Type B pancreatic cell (in vitro differentiated cells): ENCODE results near the gene FOXA2. TPM values are rescaled to one million over a fixed set of nuclear protein-coding genes. Genes with fewer than 3 reads are reported as not detected.

ENCODE experiments used
- DNase-seq: peaks from one replicate; pipeline ENCODE4 v3.0.0; 2021; ENCODE audit warnings: mixed read lengths; ENCODE audit not compliant: unreplicated experiment; ENCODE audit errors: extremely low spot score
- H3K27ac Mint-ChIP-seq: 2 replicates; pipeline ENCODE4 v1.8.0; 2021; ENCODE audit warnings: mild to moderate bottlenecking, mixed read lengths
- H3K27me3 Mint-ChIP-seq: 2 replicates; pipeline ENCODE4 v1.8.0; 2021; ENCODE audit warnings: mixed read lengths
- H3K36me3 Mint-ChIP-seq: 2 replicates; pipeline ENCODE4 v1.8.0; 2021; ENCODE audit warnings: mixed read lengths
- H3K4me1 Mint-ChIP-seq: one replicate; pipeline ENCODE4 v1.8.0; 2021; ENCODE audit warnings: mixed read lengths; ENCODE audit not compliant: unreplicated experiment
- H3K4me3 Mint-ChIP-seq: 2 replicates; pipeline ENCODE4 v1.8.0; 2021; ENCODE audit warnings: mild to moderate bottlenecking, mixed read lengths
- H3K9me3 Mint-ChIP-seq: 2 replicates; pipeline ENCODE4 v1.8.0; 2021; ENCODE audit warnings: mixed read lengths
- CTCF ChIP-seq: fragments of 200-600 bp; sonication (generic); conservative IDR thresholded peaks from 2 replicates; pipeline ENCODE4 v1.5.0; 2021; ENCODE audit warnings: antibody characterized with exemption, mild to moderate bottlenecking
- total RNA-seq: library from RNA; stranded (reverse); gene quantifications from 2 replicates; pipeline ENCODE4 v1.2.1, GENCODE V29; 2021; ENCODE audit warnings: low replicate concordance

FOXA2 gene
- total RNA-seq, 1 donor from 2014 or later = 17.5 TPM

GRCh38 chr20:22590662-22591061, 6.3 kb upstream of the FOXA2 start:
- Mint-ChIP-seq H3K9me3 (no peaks in the 10 kb centered on the region), H3K4me3 (no peak overlapping the region), H3K4me1 (no peaks in the 10 kb centered on the region), H3K36me3 (no peaks in the 10 kb centered on the region), H3K27me3 (peaks cover 96% of the 10 kb centered on the region), H3K27ac (no peak overlapping the region)
- no peak for DNase-seq
- no peak for TF ChIP-seq CTCF

GRCh38 chr20:22586645-22587310, 2.4 kb upstream of the FOXA2 start:
- Mint-ChIP-seq H3K9me3 (no peaks in the 10 kb centered on the region), H3K27me3 (peaks cover 89% of the 10 kb centered on the region), H3K27ac (no peak overlapping the region), H3K4me3 (peak overlapping the region; percentile 89), H3K4me1 (no peaks in the 10 kb centered on the region), H3K36me3 (peaks cover under 1% of the 10 kb centered on the region)
- peak; percentile 79 for TF ChIP-seq CTCF
- no peak for DNase-seq

DNA sequence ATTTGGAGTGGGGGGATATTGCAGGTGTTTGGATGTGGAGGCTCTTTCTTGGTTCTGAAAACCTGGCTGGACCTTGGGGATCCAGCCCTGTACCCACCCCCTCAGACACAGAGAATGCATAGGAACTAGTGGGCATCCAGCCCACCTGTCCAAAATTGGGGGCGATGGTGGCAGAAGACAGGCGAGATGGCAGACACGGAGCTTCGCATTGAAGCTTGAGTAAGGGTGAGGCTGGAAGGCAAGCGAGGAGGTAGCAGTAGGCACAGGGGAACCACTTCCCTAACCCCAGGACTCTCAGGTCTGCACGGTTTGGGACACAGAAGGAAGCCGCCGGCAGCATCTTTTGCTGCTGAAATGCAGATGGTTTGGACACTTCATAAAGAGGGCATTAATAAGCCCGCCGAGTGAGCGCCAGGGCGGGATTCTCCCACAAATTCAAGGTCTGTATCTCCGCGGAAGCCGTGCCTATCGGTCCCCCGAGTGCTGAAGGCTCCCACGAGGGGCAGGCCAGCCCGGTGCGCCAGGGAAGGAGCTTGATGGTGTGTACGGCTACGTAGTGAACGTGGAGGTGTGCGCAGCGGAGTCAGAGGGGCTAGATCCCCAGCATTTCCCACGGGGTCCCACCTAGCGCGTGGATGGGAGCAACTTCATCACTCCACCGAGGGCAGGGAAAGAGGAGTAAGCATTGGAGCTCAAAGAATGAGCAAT, 1.6 kb upstream of the FOXA2 start:
- H3K27ac Mint-ChIP-seq = peak overlapping the region; percentile 74

DNA sequence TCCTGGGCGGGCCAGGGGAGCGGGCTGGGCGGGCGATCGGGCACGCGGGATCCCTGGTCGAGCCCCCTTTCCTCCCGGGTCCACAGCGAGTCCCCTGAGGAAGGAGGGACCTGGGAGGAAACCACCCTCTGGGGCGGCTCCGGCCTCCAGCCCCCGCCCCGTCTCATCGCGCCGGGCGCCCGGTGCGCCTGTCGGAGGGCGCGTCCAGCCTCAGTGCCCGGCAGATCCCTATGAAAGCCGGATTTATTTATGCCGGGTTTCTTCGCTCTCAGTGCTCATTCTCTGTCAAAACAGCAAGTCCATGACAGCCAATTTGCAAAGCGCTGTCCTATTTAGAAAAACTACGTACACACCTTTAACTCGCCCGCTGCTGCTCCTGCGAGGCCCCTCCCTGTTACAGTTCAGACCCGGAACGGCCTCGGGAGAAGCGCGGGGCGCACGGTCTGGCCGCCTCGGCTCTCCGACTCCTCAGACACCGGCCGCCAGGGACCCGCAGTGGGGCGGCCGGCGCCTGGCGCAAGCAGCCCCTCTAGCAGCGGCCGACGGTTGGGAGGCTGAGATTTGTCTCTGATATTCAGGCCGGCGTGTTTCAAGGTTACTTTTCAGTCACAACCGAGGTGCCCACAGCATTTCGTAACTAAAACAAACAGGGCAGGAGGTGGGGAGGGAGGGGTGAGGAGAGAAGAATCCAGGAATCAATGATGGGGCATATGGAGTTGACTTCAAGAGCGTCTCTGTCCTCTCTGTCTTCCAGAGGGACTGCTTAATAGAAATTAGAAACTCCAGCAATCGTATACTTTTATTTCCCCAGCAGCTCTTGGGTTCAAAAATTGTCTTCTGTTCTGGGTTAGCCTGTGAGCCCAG, 782 bp upstream of the FOXA2 start:
- H3K4me3 Mint-ChIP-seq = peak overlapping the region; percentile 89
- peak overlapping the region; percentile 74 for H3K27ac Mint-ChIP-seq
- peaks cover 17% of the 10 kb centered on the region for H3K36me3 Mint-ChIP-seq
- no peak for DNase-seq
- no peak for TF ChIP-seq CTCF
- H3K27me3 Mint-ChIP-seq = peaks cover 89% of the 10 kb centered on the region
- no peaks in the 10 kb centered on the region for H3K4me1 Mint-ChIP-seq
- H3K9me3 Mint-ChIP-seq = no peaks in the 10 kb centered on the region

More for the DNA sequence above, 1.6 kb upstream of the FOXA2 start:
- peaks cover 89% of the 10 kb centered on the region for H3K27me3 Mint-ChIP-seq
- H3K4me1 Mint-ChIP-seq = no peaks in the 10 kb centered on the region
- no peak for TF ChIP-seq CTCF
- H3K9me3 Mint-ChIP-seq = no peaks in the 10 kb centered on the region
- DNase-seq = no peak
- H3K36me3 Mint-ChIP-seq = peaks cover 9% of the 10 kb centered on the region
- H3K4me3 Mint-ChIP-seq = peak overlapping the region; percentile 89

DNA sequence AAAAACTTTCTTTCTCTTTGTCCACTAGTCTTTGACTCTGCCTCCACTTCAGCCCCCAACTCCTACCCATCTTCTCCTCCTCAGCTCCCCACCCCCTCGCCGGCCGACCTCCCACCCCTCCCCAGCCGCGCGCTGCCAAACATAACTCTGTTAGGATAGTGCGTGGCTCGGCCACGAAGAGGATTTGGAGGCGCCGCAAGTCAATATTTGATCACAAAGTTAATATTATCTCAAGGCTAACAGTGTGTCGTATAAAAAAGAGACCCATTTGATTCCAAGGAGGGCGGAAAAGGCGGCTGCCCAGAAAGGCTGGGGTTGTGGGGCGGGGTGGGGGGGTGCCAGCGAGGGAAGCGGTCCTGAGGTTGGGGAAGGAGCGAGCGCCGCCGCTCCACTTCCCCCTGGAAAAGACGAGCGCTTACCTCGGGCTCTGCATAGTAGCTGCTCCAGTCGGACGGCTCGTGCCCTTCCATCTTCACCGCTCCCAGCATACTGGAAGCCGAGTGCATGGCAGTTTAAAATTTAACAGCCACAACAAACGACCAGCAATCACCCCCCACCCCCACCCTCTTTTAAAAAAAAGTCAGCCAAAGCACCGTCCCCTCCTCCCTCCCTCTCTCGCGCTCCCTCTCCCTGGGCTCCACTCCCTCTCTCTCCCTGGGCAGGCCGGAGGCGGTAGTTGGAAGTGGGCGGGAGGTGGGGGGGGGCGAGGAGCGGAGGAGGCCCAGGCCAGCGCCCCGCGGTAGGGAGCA, 425 bp downstream of the FOXA2 start:
- Mint-ChIP-seq H3K27ac (no peak overlapping the region), H3K9me3 (no peaks in the 10 kb centered on the region), H3K4me3 (peak overlapping the region; percentile 88), H3K4me1 (no peaks in the 10 kb centered on the region), H3K27me3 (peaks cover 89% of the 10 kb centered on the region), H3K36me3 (peaks cover 17% of the 10 kb centered on the region)
- no peak for DNase-seq
- TF ChIP-seq CTCF = no peak
